Esophagus mucosa (tissue), 1 donor: ENCODE data around the gene SYNCRIP. TPM values are rescaled to one million over a fixed set of nuclear protein-coding genes. Genes with fewer than 3 reads are reported as not detected.

Experiments
- ATAC-seq: fragments of 200-7000 bp; cut with Tn5 transposase; one replicate; pipeline ENCODE4 v1.9.1; 2020
- total RNA-seq: library from RNA; stranded (reverse); gene quantifications from one replicate; pipeline ENCODE4 v1.2.4, GENCODE V29; 2023
- donor health status: DM: yes; HTN: yes; CAD: no.

The SYNCRIP gene
- total RNA-seq, 1 donor from 2014 or later, result 90.9 TPM

GRCh38 chr6:85669735-85670194 is 27.1 kb upstream of the SYNCRIP start:
- ATAC-seq, result peak; percentile 83

- ATAC-seq, result no peak
These were observed 19.6 kb upstream of the SYNCRIP start for GRCh38 chr6:85662251-85662650.

DNA sequence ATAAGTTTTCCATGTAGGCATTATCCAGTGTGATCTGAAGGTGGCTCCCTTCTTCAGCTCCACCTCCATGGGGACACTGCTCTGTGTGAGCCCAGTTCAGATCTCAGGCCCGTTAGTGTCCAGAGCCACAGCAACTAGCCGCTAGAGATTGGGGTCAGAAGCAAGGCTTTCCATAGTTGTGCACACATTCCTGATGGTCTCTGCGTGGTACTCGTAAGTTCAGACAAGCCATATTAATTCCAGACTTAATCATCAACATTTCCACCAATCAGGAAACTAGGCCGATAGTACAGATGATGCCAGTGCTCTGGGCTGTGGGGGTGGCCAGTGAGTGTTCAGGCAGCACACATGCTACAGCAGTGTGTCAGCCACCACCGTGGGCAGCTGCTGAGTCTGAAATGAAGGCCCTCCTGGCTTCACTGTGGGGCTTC is 17.5 kb upstream of the SYNCRIP start:
- peak; percentile 91 for ATAC-seq

- no peak for ATAC-seq
These were observed 7.9 kb upstream of the SYNCRIP start for GRCh38 chr6:85650606-85651005.

DNA sequence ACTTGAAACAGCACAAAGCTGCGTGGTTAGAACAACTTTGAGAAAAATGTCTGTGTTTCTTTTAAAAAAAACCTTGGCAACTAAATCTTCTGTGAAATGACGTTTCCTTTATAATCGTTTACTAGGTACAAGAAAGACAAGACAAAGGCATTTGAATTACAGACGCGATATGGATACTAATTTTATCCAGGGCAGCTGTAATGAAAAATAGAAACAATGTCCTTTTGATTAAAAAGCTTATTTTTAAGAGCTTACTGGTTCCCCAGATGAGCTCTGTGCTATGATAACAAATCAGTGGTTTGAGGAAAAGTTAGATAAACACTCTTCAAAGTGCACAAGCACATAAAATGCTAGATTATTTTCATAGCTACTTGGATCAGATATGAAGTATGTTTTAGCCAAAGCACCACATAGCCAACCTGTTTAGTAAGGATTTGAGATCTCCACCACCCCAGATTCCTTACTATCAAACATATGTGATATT is 1.6 kb upstream of the SYNCRIP start:
- no peak for ATAC-seq

DNA sequence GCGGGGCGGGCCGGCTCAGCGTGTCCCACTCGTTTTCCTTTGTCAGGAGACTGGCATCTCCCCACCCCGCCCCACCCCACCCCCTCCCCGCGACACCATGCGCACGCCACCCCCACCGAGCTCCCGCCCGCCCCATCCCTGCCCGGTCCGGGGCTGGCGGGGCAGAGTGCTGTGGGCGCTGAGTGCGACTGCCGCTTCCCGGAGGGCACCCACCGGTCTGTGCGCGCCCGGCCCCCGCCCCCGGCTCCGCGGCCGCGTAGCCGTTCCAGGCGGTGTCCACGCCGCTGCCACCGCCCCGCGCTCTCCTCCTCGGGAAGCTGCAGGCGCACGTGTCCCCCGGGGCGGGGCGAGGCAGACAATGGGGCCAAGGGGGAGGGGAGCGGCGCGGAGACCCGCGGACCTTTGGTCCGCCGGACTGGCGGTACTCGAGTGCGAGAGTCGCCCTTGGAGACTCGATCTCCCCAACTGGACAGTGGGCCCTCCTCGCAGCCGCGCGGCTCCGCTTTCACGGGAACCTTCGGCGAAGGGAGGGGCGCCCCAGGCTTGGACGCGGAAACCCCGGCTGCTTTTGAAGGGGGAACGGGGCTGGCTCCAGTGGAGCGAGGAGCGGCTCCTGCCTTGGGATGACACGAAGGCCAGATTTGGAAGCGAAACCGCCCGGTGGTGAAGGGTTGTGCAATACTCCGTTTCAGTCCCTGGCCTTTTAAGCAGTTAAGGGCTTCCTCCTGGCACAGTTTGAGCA is 1.0 kb upstream of the SYNCRIP start:
- ATAC-seq, result peak; percentile 72

GRCh38 chr6:85641897-85642773 is 551 bp downstream of the SYNCRIP start:
- peak; percentile 8 for ATAC-seq

DNA sequence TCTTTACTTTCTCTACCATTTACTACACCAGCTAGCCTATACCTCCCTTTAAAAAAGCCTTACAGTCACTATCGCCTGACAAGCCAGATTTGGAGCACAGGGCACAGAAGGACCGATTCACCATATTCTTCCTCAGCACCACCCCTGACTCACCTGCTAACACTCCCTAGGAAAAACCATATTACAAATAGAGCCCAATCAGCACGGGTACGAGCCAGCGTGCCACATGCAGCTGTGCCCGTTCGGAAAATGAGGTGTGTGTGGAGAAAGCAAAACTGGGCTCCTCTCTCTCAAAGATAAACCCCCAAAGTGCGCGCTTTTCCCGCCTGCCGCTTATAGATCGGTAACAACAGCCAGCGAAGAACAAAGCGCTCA is 1.2 kb downstream of the SYNCRIP start:
- no peak for ATAC-seq

DNA sequence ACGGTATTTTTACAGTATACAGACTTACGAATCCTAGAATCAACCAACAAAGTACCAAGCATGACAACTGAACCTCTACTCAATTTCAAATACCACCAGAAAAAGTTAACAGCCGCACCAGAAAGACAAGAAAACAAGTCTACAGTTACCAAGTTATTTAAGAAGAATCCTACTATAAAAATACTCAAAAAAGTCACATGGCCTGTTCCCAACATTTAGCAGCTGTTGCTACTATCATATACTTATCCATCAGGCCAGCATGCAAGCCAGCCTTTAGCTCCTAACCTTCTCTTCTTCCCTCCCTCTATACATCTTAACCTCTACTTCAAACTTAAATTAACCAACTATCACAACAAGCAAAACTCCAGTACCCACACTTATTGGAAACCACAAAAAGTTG is 1.9 kb downstream of the SYNCRIP start:
- no peak for ATAC-seq

GRCh38 chr6:85637579-85637978 is 5.1 kb downstream of the SYNCRIP start:
- no peak for ATAC-seq

DNA sequence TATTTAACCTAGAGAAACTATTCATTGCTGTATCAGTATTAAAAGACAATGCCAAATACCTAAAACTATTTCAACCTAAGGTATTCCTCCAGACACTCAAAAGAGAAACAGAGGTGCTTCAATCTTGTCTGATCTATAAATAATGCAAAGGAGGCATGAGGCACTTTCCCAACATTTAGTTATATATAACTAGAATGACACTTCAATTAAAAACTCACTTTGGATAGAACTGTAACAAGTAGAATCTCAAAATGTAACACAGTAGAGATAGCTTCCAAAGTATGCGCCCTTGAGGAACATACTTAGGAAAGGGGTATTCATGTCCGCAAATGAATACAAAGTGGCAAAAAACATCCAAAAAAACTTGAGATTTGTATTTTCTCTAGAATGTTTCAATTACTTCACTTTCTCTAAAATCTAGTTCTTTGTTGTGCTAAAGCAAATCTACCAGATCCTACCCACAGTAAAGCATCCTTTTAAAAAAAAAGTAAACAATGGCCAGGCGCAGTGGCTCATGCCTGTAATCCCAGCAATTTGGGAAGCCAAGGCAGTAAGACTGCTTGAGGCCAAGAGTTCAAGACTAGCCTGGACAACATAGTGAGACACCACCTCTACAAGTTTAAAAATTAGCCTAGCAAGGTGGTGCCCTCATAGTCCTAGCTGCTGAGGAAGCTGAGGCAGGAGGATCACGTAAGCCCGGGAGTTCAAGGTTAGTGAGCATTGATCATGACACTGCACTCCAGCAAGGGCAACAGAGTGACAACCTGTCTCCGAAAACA is 10.3 kb downstream of the SYNCRIP start:
- no peak for ATAC-seq

DNA sequence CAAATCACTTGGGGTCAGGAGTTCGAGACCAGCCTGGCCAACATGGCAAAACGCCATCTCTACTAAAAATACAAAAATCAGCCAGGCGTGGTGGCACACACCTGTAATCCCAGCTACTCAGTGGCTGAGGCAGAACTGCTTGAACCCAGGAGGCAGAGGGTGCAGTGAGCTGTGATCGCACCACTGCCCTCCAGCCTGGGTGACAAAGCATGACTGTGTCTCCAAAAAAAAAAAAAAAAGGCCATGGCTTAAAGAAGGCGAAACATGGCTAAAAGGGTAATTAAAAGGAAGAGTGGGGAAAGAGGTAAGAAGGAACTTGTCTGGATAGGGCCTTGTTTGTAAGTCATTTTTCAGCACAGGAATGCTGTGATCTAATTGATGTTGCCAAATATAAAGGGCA is 11.6 kb downstream of the SYNCRIP start:
- ATAC-seq, result peak; percentile 26

GRCh38 chr6:85628353-85628752 is 14.3 kb downstream of the SYNCRIP start:
- ATAC-seq, result no peak

DNA sequence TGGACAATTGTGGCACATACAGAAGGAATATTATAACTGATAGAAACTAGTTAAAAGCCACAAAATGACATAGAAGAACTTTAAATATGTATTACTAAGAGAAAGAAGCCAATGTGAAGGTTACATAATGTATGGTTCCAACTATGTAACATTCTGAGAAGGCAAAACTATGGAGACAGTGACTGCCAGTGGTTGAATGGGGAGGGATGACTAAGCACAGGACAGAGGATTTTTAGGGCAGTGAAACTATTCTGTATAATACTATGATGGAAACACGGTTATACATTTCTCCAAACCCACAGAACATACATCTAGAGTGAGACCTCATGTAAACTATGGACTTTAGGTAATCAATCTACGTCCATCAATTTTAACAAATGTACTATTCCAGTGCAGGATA is 22.4 kb downstream of the SYNCRIP start:
- no peak for ATAC-seq

DNA sequence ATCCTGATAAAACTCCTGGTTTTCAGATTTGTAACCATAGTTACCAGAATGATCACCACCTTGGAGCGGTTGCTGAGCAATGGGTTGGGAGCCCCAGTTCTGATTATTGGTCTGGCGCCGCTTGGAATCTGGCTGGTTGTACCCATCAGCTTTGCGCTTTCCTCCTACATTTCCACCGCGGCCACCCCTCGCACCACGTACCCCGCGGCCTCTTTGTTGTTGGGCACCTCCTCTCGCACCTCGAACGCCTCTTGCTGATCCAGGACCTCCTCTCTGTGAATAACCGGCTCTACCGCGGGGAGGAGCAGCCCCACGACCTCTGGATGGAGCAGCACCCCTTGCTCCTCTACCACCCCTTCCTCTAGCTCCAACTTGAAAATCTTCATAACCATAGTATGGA is 27.9 kb downstream of the SYNCRIP start:
- peak; percentile 13 for ATAC-seq

DNA sequence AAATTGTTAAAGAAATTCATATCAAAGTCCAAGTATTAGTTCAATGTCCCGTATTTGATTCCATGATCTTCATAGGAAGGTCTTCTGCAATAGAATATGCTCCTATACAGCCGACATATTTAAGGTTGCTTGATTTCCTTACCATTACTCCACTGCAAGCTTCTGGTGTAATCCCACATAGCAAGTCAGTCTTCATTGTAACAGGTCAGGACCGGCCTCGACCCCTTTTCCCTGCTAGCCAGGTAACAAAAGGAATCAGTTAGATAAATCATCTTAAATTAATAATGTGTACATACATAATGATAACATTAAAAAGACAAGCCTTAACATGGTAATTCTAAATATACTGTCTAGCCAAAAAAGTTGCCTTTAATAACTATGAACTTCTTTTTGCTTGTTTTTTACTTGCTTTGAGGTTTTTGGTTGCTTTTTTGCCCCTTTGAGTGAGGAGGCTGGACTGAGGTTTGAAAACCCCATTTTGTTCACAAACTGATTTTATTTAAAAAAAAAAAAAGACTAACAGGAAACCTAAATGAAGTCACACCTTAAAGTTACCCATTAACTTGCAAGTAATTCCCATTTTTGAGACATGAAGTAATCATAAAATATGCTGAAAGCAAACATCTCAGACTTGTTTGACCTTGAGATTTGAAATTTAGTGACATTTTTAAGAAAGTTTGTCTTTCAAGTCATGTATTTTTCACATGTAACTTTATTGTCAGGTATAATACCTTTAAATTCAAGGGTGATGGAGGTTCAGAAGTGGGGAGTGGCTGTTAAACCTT is 29.8 kb downstream of the SYNCRIP start:
- no peak for ATAC-seq

- no peak for ATAC-seq
These were observed 32.3 kb downstream of the SYNCRIP start for GRCh38 chr6:85610182-85610895.

GRCh38 chr6:85602100-85602499 is 40.6 kb downstream of the SYNCRIP start:
- no peak for ATAC-seq

DNA sequence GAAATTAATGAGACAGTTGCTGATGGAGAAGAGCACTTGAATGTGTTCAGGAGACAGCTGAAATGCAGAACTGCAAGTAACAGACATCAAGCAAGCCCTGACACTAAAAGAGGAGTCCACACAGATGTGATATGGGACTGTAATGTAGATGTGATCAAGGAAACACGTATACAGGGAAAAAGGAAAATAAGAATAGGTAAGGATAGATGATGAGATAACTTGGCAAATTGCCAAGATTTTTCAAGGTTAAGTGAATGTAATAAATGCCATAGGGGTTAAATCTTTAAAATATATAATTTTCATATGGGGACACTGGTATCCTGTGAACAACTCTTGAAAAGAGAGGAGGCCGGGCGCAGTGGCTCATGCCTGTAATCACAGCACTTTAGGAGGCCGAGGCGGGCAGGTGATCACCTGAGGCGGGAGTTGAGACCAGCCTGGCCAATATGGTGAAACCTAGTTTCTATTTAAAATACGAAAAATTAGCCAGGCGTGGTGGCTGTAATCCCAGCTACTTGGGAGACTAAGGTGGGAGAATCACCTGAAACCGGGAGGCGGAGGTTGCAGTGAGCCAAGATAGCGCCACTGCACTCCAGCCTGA is 41.9 kb downstream of the SYNCRIP start:
- ATAC-seq, result peak; percentile 12

DNA sequence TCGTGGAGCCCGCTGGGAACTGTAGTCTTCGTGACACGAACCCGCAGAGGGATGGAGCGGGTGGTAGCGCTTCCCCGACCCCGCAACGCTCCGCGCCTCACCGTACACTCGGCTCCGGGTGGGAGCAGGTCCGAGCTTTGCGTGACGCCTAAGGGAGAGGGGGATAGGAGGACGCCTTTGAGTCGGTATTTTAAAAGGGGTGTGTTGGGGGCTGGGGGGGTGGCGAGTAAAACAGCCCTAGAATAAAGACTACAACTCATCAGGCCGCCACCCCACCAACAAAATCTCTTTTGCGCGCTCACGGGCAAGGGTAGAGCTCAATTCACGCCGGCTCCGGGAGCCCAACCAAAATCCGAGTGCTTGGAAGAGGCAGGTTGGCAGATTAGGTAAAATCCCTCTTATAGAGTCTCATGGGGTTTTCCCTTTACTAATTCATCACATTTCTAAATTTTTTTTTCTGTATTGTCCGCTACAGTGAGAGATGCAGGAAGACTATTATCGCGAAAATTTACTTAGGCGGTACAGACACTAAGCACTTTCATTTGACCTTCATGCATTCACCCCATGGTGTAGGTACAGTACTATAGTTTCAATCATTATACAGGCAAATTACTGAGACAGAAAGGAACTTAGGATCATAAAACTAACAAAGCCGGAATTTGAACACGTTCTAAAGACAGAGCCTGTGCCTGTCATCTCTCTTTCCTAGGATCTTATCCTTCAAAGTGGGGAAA is 48.3 kb downstream of the SYNCRIP start:
- ATAC-seq, result no peak
